SKM-1 treated with dmso at 0.1 percent for 144 hours (cell line): ENCODE data around the gene MDK.

ENCODE experiments used
- DNase-seq: peaks from one replicate; lab custom pipeline; 2025; ENCODE audit not compliant: unreplicated experiment; lab: John Stamatoyannopoulos, UW

The MDK gene

GRCh38 chr11:46382646-46383403 is 1.4 kb downstream of the MDK start:
- no peak for DNase-seq

GRCh38 chr11:46383404-46383758 is 1.9 kb downstream of the MDK start:
- DNase-seq: no peak

- DNase-seq: no peak
Observed at GRCh38 chr11:46383974-46384701, 2.7 kb downstream of the MDK start.

GRCh38 chr11:46385169-46386004 is 3.9 kb downstream of the MDK start:
- DNase-seq: no peak

- no peak for DNase-seq
Observed at GRCh38 chr11:46386005-46386578, 4.6 kb downstream of the MDK start.

- no peak for DNase-seq
Observed at GRCh38 chr11:46386674-46387073, 5.2 kb downstream of the MDK start.

- DNase-seq: no peak
Observed at GRCh38 chr11:46387456-46387855, 6.0 kb downstream of the MDK start.

- DNase-seq: no peak
Observed at GRCh38 chr11:46387919-46388618, 6.6 kb downstream of the MDK start.

- no peak for DNase-seq
Observed at GRCh38 chr11:46388619-46389449, 7.4 kb downstream of the MDK start.

- peak; percentile 56 for DNase-seq
Observed at GRCh38 chr11:46389450-46390330, 8.2 kb downstream of the MDK start.

- no peak for DNase-seq
Observed at GRCh38 chr11:46390331-46391171, 9.1 kb downstream of the MDK start.

GRCh38 chr11:46391186-46391577 is 9.7 kb downstream of the MDK start:
- DNase-seq: no peak

GRCh38 chr11:46391578-46392420 is 10.3 kb downstream of the MDK start, which contains the start of gene CHRM4:
Gene CHRM4 (minus strand): TSS chr11:46391776. CDS start chr11:46386557, 5,219 bp downstream.
- DNase-seq: no peak

- DNase-seq: peak; percentile 44
Observed at GRCh38 chr11:46392421-46393230, 11.2 kb downstream of the MDK start.

- DNase-seq: no peak
Observed at GRCh38 chr11:46393231-46393616, 11.8 kb downstream of the MDK start.

GRCh38 chr11:46393759-46394158 is 12.3 kb downstream of the MDK start:
- no peak for DNase-seq
